Measurements from ENCODE around the gene GPATCH3. TPM values are rescaled to one million over a fixed set of nuclear protein-coding genes. Genes with fewer than 3 reads are reported as not detected.

Gene GPATCH3
- total RNA-seq, 1 donor from 2014 or later: 12.1 TPM

GRCh38 chr1:26855636-26856035 lies 44.6 kb downstream of the GPATCH3 start:
- H3K36me3 ChIP-seq (ENCODE audit: control insufficient read depth, insufficient read depth, low read length): peaks cover 2% of the 10 kb centered on the region
- no peak overlapping the region for H3K4me3 ChIP-seq (ENCODE audit: low read depth, low read length)
- no peak for DNase-seq (ENCODE audit: low read depth)
- no peak for TF ChIP-seq CTCF (IDR thresholded peaks at IDR 0.05; ENCODE audit: insufficient read depth, low read length, poor library complexity, severe bottlenecking)
- no peaks in the 10 kb centered on the region for H3K27me3 ChIP-seq (ENCODE audit: control insufficient read depth, insufficient read depth, low read length)

GRCh38 chr1:26854906-26855305 lies 45.4 kb downstream of the GPATCH3 start:
- Histone ChIP-seq H3K36me3 (ENCODE audit: control insufficient read depth, insufficient read depth, low read length) (peaks cover 2% of the 10 kb centered on the region), H3K4me3 (ENCODE audit: low read depth, low read length) (no peak overlapping the region), H3K27me3 (ENCODE audit: control insufficient read depth, insufficient read depth, low read length) (no peaks in the 10 kb centered on the region)
- no peak for TF ChIP-seq CTCF (IDR thresholded peaks at IDR 0.05; ENCODE audit: insufficient read depth, low read length, poor library complexity, severe bottlenecking)
- DNase-seq (ENCODE audit: low read depth): no peak

DNA sequence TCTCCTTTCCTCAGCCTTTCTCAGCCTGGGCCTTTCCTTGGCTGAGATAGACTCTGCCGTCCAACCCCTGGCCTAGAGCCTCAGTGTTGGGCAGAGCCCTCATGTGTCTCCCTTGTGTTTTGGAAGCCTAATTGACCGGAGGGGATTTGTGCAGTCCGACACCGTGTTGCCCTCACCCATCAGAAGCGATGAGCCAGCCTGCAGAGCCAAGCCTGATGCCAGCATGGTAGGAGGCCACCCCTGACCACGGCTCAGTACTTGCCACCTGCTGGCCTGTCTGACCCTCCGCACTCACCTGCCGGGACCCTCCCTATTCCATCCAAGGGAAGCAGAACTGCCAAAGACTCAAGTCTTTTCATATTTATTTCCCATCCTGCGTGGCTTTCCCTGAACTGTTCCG lies 46.7 kb downstream of the GPATCH3 start:
- no peak for DNase-seq (ENCODE audit: low read depth)
- TF ChIP-seq CTCF (IDR thresholded peaks at IDR 0.05; ENCODE audit: insufficient read depth, low read length, poor library complexity, severe bottlenecking): no peak
- Histone ChIP-seq H3K4me3 (ENCODE audit: low read depth, low read length) (no peak overlapping the region), H3K27me3 (ENCODE audit: control insufficient read depth, insufficient read depth, low read length) (no peaks in the 10 kb centered on the region), H3K36me3 (ENCODE audit: control insufficient read depth, insufficient read depth, low read length) (peaks cover 2% of the 10 kb centered on the region)

DNA sequence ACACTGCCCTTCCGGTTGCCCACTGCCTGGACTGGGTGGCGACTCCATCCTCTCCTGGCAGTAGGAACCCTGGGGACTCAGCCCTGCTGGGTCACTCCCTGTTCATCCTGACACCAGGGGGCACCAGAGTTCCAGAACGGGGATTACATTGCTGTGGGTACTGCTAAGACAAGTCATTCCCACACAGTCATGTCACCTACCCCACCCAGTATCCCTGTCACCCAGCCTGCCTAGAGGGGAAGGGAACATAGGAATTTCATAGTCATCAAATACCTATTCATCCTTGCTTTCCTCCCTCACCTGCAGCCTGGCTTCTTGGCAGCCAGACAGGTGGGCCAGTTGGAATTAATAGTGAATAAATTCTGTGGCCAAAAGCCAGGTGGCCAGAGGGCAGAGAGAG lies 47.1 kb downstream of the GPATCH3 start:
- peak; percentile 87 for TF ChIP-seq CTCF (IDR thresholded peaks at IDR 0.05; ENCODE audit: insufficient read depth, low read length, poor library complexity, severe bottlenecking)

DNA sequence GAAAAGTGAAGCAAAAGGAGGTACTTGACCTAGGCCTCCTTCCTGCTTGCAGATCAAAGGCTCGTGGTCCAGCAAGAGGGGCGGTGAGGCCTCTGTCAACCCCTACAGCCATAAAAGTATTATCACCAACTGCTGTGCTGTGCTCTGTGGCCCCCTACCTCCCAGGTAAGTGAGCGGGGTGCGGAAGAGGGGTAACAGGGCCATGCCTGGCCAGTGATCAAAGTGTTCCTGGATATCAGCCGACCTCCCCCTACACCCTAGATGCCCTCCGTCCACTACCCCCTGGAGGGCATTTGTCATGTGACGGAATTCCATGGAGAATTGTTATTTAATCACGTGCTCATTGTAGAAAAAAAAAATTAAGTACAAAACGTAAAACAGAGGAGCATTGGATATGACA lies 47.6 kb downstream of the GPATCH3 start:
- TF ChIP-seq CTCF (IDR thresholded peaks at IDR 0.05; ENCODE audit: insufficient read depth, low read length, poor library complexity, severe bottlenecking): no peak
- DNase-seq (ENCODE audit: low read depth): no peak
- Histone ChIP-seq H3K36me3 (ENCODE audit: control insufficient read depth, insufficient read depth, low read length) (peaks cover 2% of the 10 kb centered on the region), H3K27me3 (ENCODE audit: control insufficient read depth, insufficient read depth, low read length) (no peaks in the 10 kb centered on the region), H3K4me3 (ENCODE audit: low read depth, low read length) (no peak overlapping the region)

More for the DNA sequence above, 47.1 kb downstream of the GPATCH3 start:
- Histone ChIP-seq H3K4me3 (ENCODE audit: low read depth, low read length) (no peak overlapping the region), H3K27me3 (ENCODE audit: control insufficient read depth, insufficient read depth, low read length) (no peaks in the 10 kb centered on the region), H3K36me3 (ENCODE audit: control insufficient read depth, insufficient read depth, low read length) (peaks cover 2% of the 10 kb centered on the region)
- DNase-seq (ENCODE audit: low read depth): no peak

DNA sequence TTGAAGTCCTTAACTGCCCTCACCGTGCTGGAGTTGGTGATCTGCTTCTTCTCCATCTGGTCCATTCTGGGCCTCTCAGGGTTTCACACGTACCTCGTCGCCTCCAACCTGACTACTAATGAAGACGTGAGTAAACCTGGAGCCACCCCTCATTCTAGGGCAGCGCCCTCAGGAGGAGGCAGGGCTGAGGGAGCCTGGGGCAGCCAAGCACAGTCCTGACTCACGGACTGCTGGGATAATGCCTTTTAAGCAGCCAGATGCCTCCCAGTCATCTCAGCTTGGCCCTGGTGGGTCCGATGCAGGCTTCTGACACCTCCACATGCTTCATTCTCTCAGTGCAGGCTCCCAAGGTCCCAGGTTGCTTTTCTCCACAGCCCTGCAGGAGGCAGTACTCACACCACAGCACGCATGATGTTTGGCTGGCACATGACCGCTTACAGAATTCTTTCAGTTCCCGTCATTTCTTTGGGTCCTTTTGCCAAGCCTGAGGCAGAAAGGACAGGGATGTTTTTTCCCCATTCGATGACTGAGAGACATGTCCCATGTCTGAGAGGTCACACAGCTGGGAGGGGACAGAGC lies 49.1 kb downstream of the GPATCH3 start:
- Histone ChIP-seq H3K36me3 (ENCODE audit: control insufficient read depth, insufficient read depth, low read length) (peaks cover 2% of the 10 kb centered on the region), H3K27me3 (ENCODE audit: control insufficient read depth, insufficient read depth, low read length) (no peaks in the 10 kb centered on the region), H3K4me3 (ENCODE audit: low read depth, low read length) (no peak overlapping the region)
- no peak for DNase-seq (ENCODE audit: low read depth)
- TF ChIP-seq CTCF (IDR thresholded peaks at IDR 0.05; ENCODE audit: insufficient read depth, low read length, poor library complexity, severe bottlenecking): peak; percentile 17
